PC-3 (cell line): ENCODE data around the gene CCL21. TPM values are rescaled to one million over a fixed set of nuclear protein-coding genes. Genes with fewer than 3 reads are reported as not detected.

ENCODE experiments used
- ATAC-seq: fragments of 200-7000 bp; cut with Tn5 transposase; 2 replicates; pipeline ENCODE4 v1.9.1; 2020; ENCODE audit warnings: mild to moderate bottlenecking, moderate library complexity
- BruUV-seq: library from RNA; stranded (reverse); fragments of 400-500 nt; replicated peaks from 2 replicates; lab custom pipeline; 2021; lab: Mats Ljungman, UMichigan
- CTCF ChIA-PET: fragments of 300-600 bp; sonication (Branson Sonifier 250); formaldehyde crosslinking; loops from one replicate; lab custom pipeline; 2022; ENCODE audit warnings: antibody characterized with exemption; lab: Charles Lee
- POLR2A ChIA-PET: fragments of 300-600 bp; sonication (Branson Sonifier 250); formaldehyde crosslinking; loops from one replicate; lab custom pipeline; 2022; ENCODE audit warnings: antibody characterized with exemption; ENCODE audit not compliant: unreplicated experiment; lab: Charles Lee
- DNase-seq: peaks from one replicate; pipeline ENCODE4 v3.0.0-alpha.2; 2015
- H2AFZ ChIP-seq: fragments of 300-600 bp; sonication (generic); 2 replicates; pipeline ENCODE4 v1.6.0; 2016; ENCODE audit warnings: antibody characterized with exemption, low read length
- H3F3A ChIP-seq: fragments of 300-600 bp; sonication (generic); one replicate; pipeline ENCODE4 v1.6.0; 2017; ENCODE audit warnings: antibody characterized with exemption, low read length, control low read depth, mild to moderate bottlenecking; ENCODE audit not compliant: unreplicated experiment
- H3K27ac ChIP-seq: fragments of 300-600 bp; sonication (generic); 2 replicates; pipeline ENCODE4 v1.5.1; 2016; ENCODE audit warnings: mild to moderate bottlenecking, low read length
- H3K27me3 ChIP-seq: fragments of 300-600 bp; sonication (generic); 2 replicates; pipeline ENCODE4 v1.6.1; 2016; ENCODE audit warnings: low read length, mixed read lengths
- H3K36me3 ChIP-seq: fragments of 300-600 bp; sonication (generic); 2 replicates; pipeline ENCODE4 v1.6.1; 2016; ENCODE audit warnings: low read depth, mixed run types, low read length, mixed read lengths
- H3K4me1 ChIP-seq: fragments of 300-600 bp; sonication (generic); 2 replicates; pipeline ENCODE4 v1.5.1; 2016; ENCODE audit warnings: low read length; ENCODE audit not compliant: insufficient read depth
- H3K4me2 ChIP-seq: fragments of 300-600 bp; sonication (generic); 2 replicates; pipeline ENCODE4 v1.6.0; 2016; ENCODE audit warnings: low read length
- H3K4me3 ChIP-seq: fragments of 300-600 bp; sonication (generic); 2 replicates; pipeline ENCODE4 v1.5.1; 2016; ENCODE audit warnings: mild to moderate bottlenecking, low read length, mixed read lengths
- H3K79me2 ChIP-seq: fragments of 300-600 bp; sonication (generic); 2 replicates; pipeline ENCODE4 v1.6.1; 2017; ENCODE audit warnings: low read length, mixed read lengths
- H3K9ac ChIP-seq: fragments of 300-600 bp; sonication (generic); 2 replicates; pipeline ENCODE4 v1.6.0; 2016; ENCODE audit warnings: mild to moderate bottlenecking, low read length
- H3K9me2 ChIP-seq: fragments of 300-600 bp; sonication (generic); replicated peaks from 2 replicates; pipeline ENCODE4 v1.6.1; 2016; ENCODE audit warnings: mixed run types, low read length, mixed read lengths
- H3K9me3 ChIP-seq: fragments of 300-600 bp; sonication (generic); 2 replicates; pipeline ENCODE4 v1.6.1; 2016; ENCODE audit warnings: low read length, mixed read lengths
- H4K20me1 ChIP-seq: fragments of 300-600 bp; sonication (generic); 2 replicates; pipeline ENCODE4 v1.6.1; 2016; ENCODE audit warnings: low read length, mixed read lengths
- CTCF ChIP-seq: fragments of 300-600 bp; sonication (generic); conservative IDR thresholded peaks from 2 replicates; pipeline ENCODE4 v1.5.1; 2017; ENCODE audit warnings: antibody characterized with exemption, low read depth, mild to moderate bottlenecking, low read length
- EZH2 ChIP-seq: fragments of 300-600 bp; sonication (generic); IDR thresholded peaks from one replicate; pipeline ENCODE4 v1.6.1; 2017; ENCODE audit warnings: antibody characterized with exemption, mild to moderate bottlenecking, low read length; ENCODE audit not compliant: unreplicated experiment
- EZH2phosphoT487 ChIP-seq: fragments of 300-600 bp; sonication (generic); IDR thresholded peaks from 2 replicates; pipeline ENCODE4 v1.6.1; 2018; ENCODE audit warnings: mild to moderate bottlenecking, antibody characterized with exemption, low read length, borderline replicate concordance
- intact Hi-C: fragments of 100-400 bp; cut with micrococcal nuclease; formaldehyde crosslinking; loops from 2 replicates; pipeline ENCODE4 v1.9.0; 2023
- total RNA-seq: library from RNA; depleted of rRNA; stranded (reverse); fragments of >200 nt; gene quantifications from 2 replicates; pipeline ENCODE4 v1.2.3, GENCODE V29; 2014

CCL21 gene
- total RNA-seq, 1 experiment from 2014 or later = not detected

- H3F3A ChIP-seq = no peaks in the 10 kb centered on the region
- H3K36me3 ChIP-seq = no peaks in the 10 kb centered on the region
- ChIA-PET CTCF (no interaction called here), POLR2A (interaction anchor here (0.5 kb wide), 1 partner anchor 843 kb away, joined by 7 read pairs; no protein-coding TSS in a partner anchor)
- BruUV-seq = no TSS peak
- no peak within 1 kb of the TSS for H3K27ac ChIP-seq
- H3K9ac ChIP-seq = no peak within 1 kb of the TSS
- no peak within 1 kb of the TSS for H3K4me2 ChIP-seq
- no peaks in the 10 kb centered on the region for H3K27me3 ChIP-seq
- H4K20me1 ChIP-seq = no peaks in the 10 kb centered on the region
- H3K9me3 ChIP-seq = no peaks in the 10 kb centered on the region
- no peaks in the 10 kb centered on the region for H3K9me2 ChIP-seq
- DNase-seq = no peak
- intact Hi-C loops = no loop called here
- no peak for TF ChIP-seq CTCF
- no peak for TF ChIP-seq EZH2
- no peak for TF ChIP-seq EZH2phosphoT487
- H3K4me3 ChIP-seq = no peak within 1 kb of the TSS
- ATAC-seq = no peak
- no peaks in the 10 kb centered on the region for H3K79me2 ChIP-seq
- H3K4me1 ChIP-seq = no peaks in the 10 kb centered on the region
- no peak within 1 kb of the TSS for H2AFZ ChIP-seq
Measured at GRCh38 chr9:34690983-34691935, 18.7 kb downstream of the CCL21 start, which contains the start of gene CCL19. Gene CCL19, minus strand, starts transcription at chr9:34691276. Its CDS starts 137 bp downstream, at chr9:34691139.

- Histone ChIP-seq H3K9me3 (no peaks in the 10 kb centered on the region), H4K20me1 (no peaks in the 10 kb centered on the region), H3K9me2 (no peaks in the 10 kb centered on the region), H3K36me3 (no peaks in the 10 kb centered on the region), H3K27me3 (no peaks in the 10 kb centered on the region), H3K4me1 (no peaks in the 10 kb centered on the region), H3K9ac (no peak overlapping the region), H3K27ac (no peak overlapping the region), H3K4me2 (no peak overlapping the region), H3K4me3 (no peak overlapping the region), H3F3A (no peaks in the 10 kb centered on the region), H3K79me2 (no peaks in the 10 kb centered on the region), H2AFZ (no peak overlapping the region)
- DNase-seq (no peak), ATAC-seq (no peak)
- POLR2A ChIA-PET = no interaction called here
- CTCF ChIA-PET = no interaction called here
- BruUV-seq = no TSS peak
- TF ChIP-seq CTCF (no peak), EZH2 (no peak), EZH2phosphoT487 (no peak)
- intact Hi-C loops = no loop called here
Measured at GRCh38 chr9:34689512-34689911, 20.4 kb downstream of the CCL21 start.

GRCh38 chr9:34689116-34689470, 20.8 kb downstream of the CCL21 start:
- H3K27me3 ChIP-seq = no peaks in the 10 kb centered on the region
- H3K4me2 ChIP-seq = no peak overlapping the region
- CTCF ChIA-PET = no interaction called here
- no peaks in the 10 kb centered on the region for H4K20me1 ChIP-seq
- no peaks in the 10 kb centered on the region for H3K36me3 ChIP-seq
- H3K9me3 ChIP-seq = no peaks in the 10 kb centered on the region
- intact Hi-C loops = no loop called here
- no peak for DNase-seq
- POLR2A ChIA-PET = no interaction called here
- H3K27ac ChIP-seq = no peak overlapping the region
- no peak overlapping the region for H3K9ac ChIP-seq
- no peaks in the 10 kb centered on the region for H3K4me1 ChIP-seq
- no peak for TF ChIP-seq EZH2phosphoT487
- no peak for ATAC-seq
- no peak overlapping the region for H2AFZ ChIP-seq
- no peaks in the 10 kb centered on the region for H3K79me2 ChIP-seq
- BruUV-seq = no TSS peak
- no peak overlapping the region for H3K4me3 ChIP-seq
- H3K9me2 ChIP-seq = no peaks in the 10 kb centered on the region
- no peaks in the 10 kb centered on the region for H3F3A ChIP-seq
